ENCODE measurements around the gene PPP1R3C.

PPP1R3C gene

DNA sequence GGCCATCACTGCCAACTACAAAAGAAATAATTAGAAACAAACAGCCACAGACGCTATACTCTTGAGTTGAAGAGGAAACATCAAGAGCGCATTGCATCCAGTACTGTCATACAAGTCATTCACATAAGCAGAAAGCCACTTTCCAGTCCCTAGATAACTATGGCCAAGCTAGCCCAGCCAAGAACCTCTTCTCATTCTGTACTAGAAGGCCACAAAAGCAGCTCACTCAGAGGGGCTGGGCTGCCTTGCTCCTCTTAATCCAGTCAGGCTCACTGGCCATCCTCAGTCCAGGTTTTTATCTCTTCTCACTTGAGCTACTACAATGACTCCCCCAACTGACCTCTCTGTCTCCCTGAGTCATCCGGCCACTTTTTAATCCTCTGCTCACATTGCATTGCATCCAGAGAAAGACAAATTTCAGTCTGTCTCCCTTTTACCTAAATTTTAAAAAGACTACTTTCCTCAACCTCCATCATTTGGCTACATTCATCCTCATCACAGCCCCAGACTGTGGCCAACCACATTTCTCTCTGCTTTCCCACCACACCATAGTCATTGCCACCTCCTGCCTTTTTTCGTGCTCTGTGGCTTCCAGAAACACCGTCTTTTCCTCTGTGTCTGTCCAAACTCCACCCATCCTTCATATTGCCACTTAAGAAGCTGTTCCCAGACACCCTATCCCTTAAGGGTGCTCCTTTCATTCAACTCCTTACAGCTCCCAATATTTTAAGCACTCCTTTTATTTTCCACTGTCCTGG is 25.0 kb downstream of the PPP1R3C start:
- no peak overlapping the region for H3K27ac ChIP-seq
- TF ChIP-seq, protein P1, sequence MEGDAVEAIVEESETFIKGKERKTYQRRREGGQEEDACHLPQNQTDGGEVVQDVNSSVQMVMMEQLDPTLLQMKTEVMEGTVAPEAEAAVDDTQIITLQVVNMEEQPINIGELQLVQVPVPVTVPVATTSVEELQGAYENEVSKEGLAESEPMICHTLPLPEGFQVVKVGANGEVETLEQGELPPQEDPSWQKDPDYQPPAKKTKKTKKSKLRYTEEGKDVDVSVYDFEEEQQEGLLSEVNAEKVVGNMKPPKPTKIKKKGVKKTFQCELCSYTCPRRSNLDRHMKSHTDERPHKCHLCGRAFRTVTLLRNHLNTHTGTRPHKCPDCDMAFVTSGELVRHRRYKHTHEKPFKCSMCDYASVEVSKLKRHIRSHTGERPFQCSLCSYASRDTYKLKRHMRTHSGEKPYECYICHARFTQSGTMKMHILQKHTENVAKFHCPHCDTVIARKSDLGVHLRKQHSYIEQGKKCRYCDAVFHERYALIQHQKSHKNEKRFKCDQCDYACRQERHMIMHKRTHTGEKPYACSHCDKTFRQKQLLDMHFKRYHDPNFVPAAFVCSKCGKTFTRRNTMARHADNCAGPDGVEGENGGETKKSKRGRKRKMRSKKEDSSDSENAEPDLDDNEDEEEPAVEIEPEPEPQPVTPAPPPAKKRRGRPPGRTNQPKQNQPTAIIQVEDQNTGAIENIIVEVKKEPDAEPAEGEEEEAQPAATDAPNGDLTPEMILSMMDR (IDR thresholded peaks at IDR 0.05) = no peak
- no peak for TF ChIP-seq ZFX (IDR thresholded peaks at IDR 0.05; ENCODE audit: borderline replicate concordance)

- no peak overlapping the region for H3K27ac ChIP-seq
- TF ChIP-seq ZFX (IDR thresholded peaks at IDR 0.05; ENCODE audit: borderline replicate concordance) = no peak
- TF ChIP-seq, protein P1 (IDR thresholded peaks at IDR 0.05) = no peak
Observed at GRCh38 chr10:91605968-91606367, 26.9 kb downstream of the PPP1R3C start.

DNA sequence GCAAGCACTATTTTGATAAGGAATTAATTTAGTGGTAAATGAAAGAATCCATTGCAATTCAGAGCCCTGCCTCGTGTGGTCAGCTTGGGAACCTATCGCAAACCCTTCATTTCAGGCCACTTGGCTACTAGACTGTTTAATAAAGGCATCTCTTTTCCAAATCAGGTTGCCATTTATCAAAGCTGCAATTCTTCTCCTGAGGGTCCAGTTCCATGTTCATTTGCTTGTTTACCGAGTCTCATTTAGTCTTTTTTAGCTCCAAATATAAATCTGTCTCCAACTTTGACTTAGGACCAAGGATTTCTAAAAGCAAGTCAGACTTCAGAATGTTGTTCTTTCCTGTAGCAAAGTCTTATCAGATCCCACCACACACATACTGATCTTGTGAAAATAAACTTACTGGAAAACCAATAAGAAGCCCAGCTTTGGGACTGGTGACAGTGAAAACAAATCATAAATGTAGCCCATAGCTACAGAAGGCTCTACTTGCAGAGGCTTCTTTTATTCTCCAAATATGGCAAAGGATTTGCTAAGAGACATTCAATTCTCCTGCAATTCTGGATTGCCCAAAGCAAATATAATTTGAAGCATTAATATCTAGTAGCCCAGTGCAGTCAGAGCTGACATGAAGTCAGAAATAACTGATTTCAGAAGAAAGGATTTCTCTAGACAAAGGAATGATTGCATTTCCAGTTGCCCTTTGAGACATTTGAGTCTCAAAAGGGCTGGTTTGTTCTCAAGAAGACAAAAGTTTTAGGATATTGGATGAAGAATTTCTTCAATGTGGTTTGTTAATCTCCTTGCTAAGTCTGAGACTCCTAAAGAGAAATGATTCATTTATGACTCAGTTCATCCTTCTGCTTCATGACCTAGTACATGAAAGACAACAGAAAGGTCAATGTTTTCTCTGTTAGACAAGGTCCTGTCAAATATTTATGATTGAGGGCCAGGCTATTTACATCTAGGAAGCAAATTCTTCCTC is 28.0 kb downstream of the PPP1R3C start:
- H3K27ac ChIP-seq = no peak overlapping the region
- TF ChIP-seq ZFX (IDR thresholded peaks at IDR 0.05; ENCODE audit: borderline replicate concordance) = no peak
- TF ChIP-seq, protein P1 (IDR thresholded peaks at IDR 0.05) = no peak

- H3K27ac ChIP-seq = no peak overlapping the region
- TF ChIP-seq ZFX (IDR thresholded peaks at IDR 0.05; ENCODE audit: borderline replicate concordance) = no peak
- TF ChIP-seq, protein P1 (IDR thresholded peaks at IDR 0.05) = no peak
Observed at GRCh38 chr10:91603931-91604331, 28.9 kb downstream of the PPP1R3C start.

DNA sequence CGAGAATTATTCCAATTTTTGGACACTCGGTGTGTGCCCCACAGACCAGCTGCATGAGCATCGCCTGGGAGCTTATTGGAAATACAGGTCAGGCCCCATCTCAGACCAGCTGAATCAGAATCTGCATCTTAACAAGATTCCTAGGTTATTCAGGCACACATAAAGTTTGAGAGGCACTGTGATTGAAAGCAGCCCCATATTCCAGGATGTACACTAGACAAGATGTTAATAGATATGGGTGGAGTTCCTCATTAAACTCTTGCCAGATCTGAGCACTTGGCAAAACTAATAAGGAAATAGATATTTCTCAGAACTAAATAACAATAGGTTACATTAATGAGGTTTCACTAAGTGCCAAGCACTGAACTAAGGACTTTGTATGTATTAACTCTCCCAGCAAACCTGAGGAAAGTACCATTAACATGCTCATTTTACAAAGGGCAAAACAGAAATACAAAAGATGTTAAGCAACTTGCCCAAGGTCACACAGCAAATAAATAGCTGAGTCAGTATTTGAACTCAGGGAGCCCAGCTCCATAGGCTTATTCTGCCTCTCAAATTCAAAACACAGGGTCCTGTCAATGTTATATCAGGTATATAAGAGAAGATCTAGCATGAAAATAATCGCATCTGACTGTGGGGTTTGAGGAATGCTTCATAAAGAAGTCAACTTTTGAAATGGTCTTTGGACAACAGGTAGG is 29.9 kb downstream of the PPP1R3C start:
- no peak for TF ChIP-seq ZFX (IDR thresholded peaks at IDR 0.05; ENCODE audit: borderline replicate concordance)
- TF ChIP-seq, protein P1 (IDR thresholded peaks at IDR 0.05) = no peak
- H3K27ac ChIP-seq = no peak overlapping the region

DNA sequence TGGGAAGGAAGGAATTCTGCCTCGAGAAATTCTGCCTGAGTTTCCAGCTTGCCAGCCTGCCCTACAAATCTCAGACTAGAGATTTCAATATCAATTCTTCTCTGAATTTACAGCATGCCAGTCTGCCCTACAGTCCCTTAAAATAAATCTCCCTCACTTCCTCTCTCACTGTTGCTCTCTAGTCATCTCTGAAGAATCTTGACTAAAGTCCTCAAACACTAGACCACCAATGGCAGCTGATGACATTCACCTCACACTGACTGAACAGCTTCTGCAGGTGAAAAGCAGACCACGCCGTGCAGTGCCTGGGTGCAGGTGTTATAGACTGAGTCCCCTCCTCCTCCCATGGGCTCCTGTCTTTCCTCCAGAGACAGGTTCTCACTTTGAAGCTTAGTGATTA is 30.4 kb downstream of the PPP1R3C start:
- H3K27ac ChIP-seq = no peak overlapping the region
- TF ChIP-seq ZFX (IDR thresholded peaks at IDR 0.05; ENCODE audit: borderline replicate concordance) = no peak
- TF ChIP-seq, protein P1 (IDR thresholded peaks at IDR 0.05) = no peak

All from 22Rv1 (cell line).